Neural cell (in vitro differentiated cells): ENCODE data around the gene SLC6A7.

ENCODE experiments used
- CTCF ChIP-seq: fragments of 450-650 bp; IDR thresholded peaks from 2 replicates; pipeline ENCODE4 v1.5.1; 2014; ENCODE audit warnings: antibody characterized with exemption, mild to moderate bottlenecking, moderate library complexity; ENCODE audit not compliant: poor library complexity, severe bottlenecking
- EP300 ChIP-seq: fragments of 450-650 bp; conservative IDR thresholded peaks from 2 replicates; pipeline ENCODE4 v1.6.1; 2014; ENCODE audit warnings: antibody characterized with exemption, mild to moderate bottlenecking, moderate library complexity; ENCODE audit not compliant: poor library complexity, severe bottlenecking
- EZH2 ChIP-seq: fragments of 200-600, 300-800 bp; shearing (Covaris generic), sonication (generic); IDR thresholded peaks from 2 replicates; pipeline ENCODE4 v1.6.1; 2014; ENCODE audit warnings: antibody characterized with exemption, low read length, borderline replicate concordance, mild to moderate bottlenecking; ENCODE audit not compliant: insufficient read depth, poor library complexity, severe bottlenecking
- POLR2AphosphoS5 ChIP-seq: IDR thresholded peaks from 2 replicates; pipeline ENCODE4 v1.6.1; 2012
- SMC3 ChIP-seq: fragments of 450-650 bp; conservative IDR thresholded peaks from 2 replicates; pipeline ENCODE4 v1.6.1; 2014; ENCODE audit warnings: antibody characterized with exemption, mild to moderate bottlenecking, moderate library complexity; ENCODE audit not compliant: poor library complexity
- TAF1 ChIP-seq: IDR thresholded peaks from 2 replicates; pipeline ENCODE4 v1.6.1; 2012; ENCODE audit warnings: low read depth

GRCh38 chr5:150196986-150197385, 7.1 kb downstream of the SLC6A7 start:
- no peak for TF ChIP-seq EP300
- TF ChIP-seq CTCF: no peak
- TF ChIP-seq POLR2AphosphoS5: no peak
- no peak for TF ChIP-seq EZH2
- no peak for TF ChIP-seq SMC3
- no peak for TF ChIP-seq TAF1
